Measurements from ENCODE around the gene GPC6.

GRCh38 chr13:93903909-93904308, 677.3 kb downstream of the GPC6 start:
- TF ChIP-seq CTCF (IDR thresholded peaks at IDR 0.05; ENCODE audit: extremely low read depth in 1 of 2, insufficient read depth in 1 of 2, low read depth in 1 of 2, low read length in 2 of 2) (no peak), POLR2A (IDR thresholded peaks at IDR 0.05; ENCODE audit: low read depth, low read length) (no peak), JUN (IDR thresholded peaks at IDR 0.05; ENCODE audit: borderline replicate concordance, insufficient read depth, insufficient read length, low read depth) (no peak), MAX (IDR thresholded peaks at IDR 0.05; ENCODE audit: insufficient read depth, insufficient read length) (no peak), EZH2 (IDR thresholded peaks at IDR 0.05; ENCODE audit: borderline replicate concordance, low read depth, low read length, severe bottlenecking) (no peak), MYC (IDR thresholded peaks at IDR 0.05; ENCODE audit: low read depth, low read length) (no peak)

Data from endothelial cell of umbilical vein (primary cell).